ENCODE results near the gene UBE4B. TPM values are rescaled to one million over a fixed set of nuclear protein-coding genes. Genes with fewer than 3 reads are reported as not detected.

UBE4B gene
- total and polyA plus RNA-seq, 9 of the 15 experiments (the other 6 are each of a cell fraction or from before 2014, with no cell fraction given), result 11.7 to 73.7 (median 40.1) TPM

GRCh38 chr1:10209905-10210810 lies 177.4 kb downstream of the UBE4B start, which contains the start of gene KIF1B:
KIF1B (plus strand) TSS chr1:10210570; CDS start chr1:10232329, 21,759 bp downstream.
- H3K9me1 ChIP-seq (ENCODE audit: control insufficient read depth, insufficient read depth, low read length), result no peaks in the 10 kb centered on the region
- ChIA-PET POLR2A (interaction anchor here (0.6 to 3.1 kb wide), 12 partner anchors 9 to 506 kb away, joined by 3 to 19 read pairs (median 4); partner anchors contain the start of gene CENPS), CTCF (ENCODE audit: low intra/inter-chr PET ratio) (interaction anchor here (0.6 to 0.9 kb wide), 3 partner anchors 217 to 314 kb away, joined by 3 to 4 read pairs (median 3); no protein-coding TSS in a partner anchor)
- H3K79me2 ChIP-seq (ENCODE audit: control insufficient read depth, insufficient read depth, low read length), result peaks cover 30% of the 10 kb centered on the region
- no TSS peak for BruUV-seq (replicated peaks)
- intact Hi-C loops (cut with micrococcal nuclease) (loop anchor here (1.0 to 5.0 kb wide), 3 partner anchors 112 to 217 kb away; no protein-coding TSS in a partner anchor), in situ Hi-C loops (cut with MboI) (no loop called here)
- H3K36me3 ChIP-seq (ENCODE audit: control insufficient read depth, insufficient read depth, low read length), result no peaks in the 10 kb centered on the region
- peak within 1 kb of the TSS; percentile 98 for H2AFZ ChIP-seq (ENCODE audit: low read depth, low read length)
- peak within 1 kb of the TSS; percentile 99 for H3K4me2 ChIP-seq (ENCODE audit: insufficient read depth, low read length)
- no peaks in the 10 kb centered on the region; the same call in 1 of the 2 replicates for H4K20me1 ChIP-seq (replicated peaks; ENCODE audit: control insufficient read depth, insufficient read depth, low read length)
- under 1% methylated on average over 50 of the region's 107 CpGs for WGBS (ENCODE audit: insufficient coverage, low coverage, missing lambda C conversion rate)
- ATAC-seq (peak; percentile 99), DNase-seq (ENCODE audit: extremely low read depth in 1 of 4, low spot score in 3 of 4) (peak; percentile 99 to 100 (median 100)), FAIRE-seq (peak; percentile 56)
- peak within 1 kb of the TSS; percentile 73 for H3K27ac ChIP-seq (ENCODE audit: extremely low read depth, low read depth, low read length)
- H3K27me3 ChIP-seq (ENCODE audit: control insufficient read depth in 2 of 2, insufficient read depth in 2 of 2, low read length in 2 of 2), result peaks cover 0 to 17% of the 10 kb centered on the region in 2 experiments; a peak in 2 of 5 replicates
- H3K9ac ChIP-seq (ENCODE audit: insufficient read depth in 1 of 2, low read depth in 2 of 2, low read length in 2 of 2), result peak within 1 kb of the TSS; percentile 64 to 98
- no peaks in the 10 kb centered on the region for H3K9me3 ChIP-seq (replicated peaks; ENCODE audit: control insufficient read depth, insufficient read depth, low read depth, low read length)
- peaks cover 17 to 23% of the 10 kb centered on the region in 2 experiments for H3K4me1 ChIP-seq (replicated peaks in 1 of 2; ENCODE audit: control insufficient read depth in 2 of 2, insufficient read depth in 2 of 2, low read length in 2 of 2)
- H3K4me3 ChIP-seq, result peak within 1 kb of the TSS; percentile 70
- TF ChIP-seq BRD9 (IDR thresholded peaks at IDR 0.05; ENCODE audit: low read depth, partially characterized antibody) (no peak), ZNF695 (CRISPR knock-in tag; IDR thresholded peaks at IDR 0.05) (no peak), CREB5 (CRISPR knock-in tag; IDR thresholded peaks at IDR 0.05) (no peak), ZNF398 (CRISPR knock-in tag; IDR thresholded peaks at IDR 0.05) (no peak), HDAC3 (IDR thresholded peaks at IDR 0.05; ENCODE audit: borderline replicate concordance, partially characterized antibody) (no peak), ZNF324 (CRISPR knock-in tag; IDR thresholded peaks at IDR 0.05) (no peak), ZNF445 (CRISPR knock-in tag; IDR thresholded peaks at IDR 0.05; ENCODE audit: low read depth) (no peak), NCOA1 (IDR thresholded peaks at IDR 0.05; ENCODE audit: low read depth) (no peak), KLF13 (tag; IDR thresholded peaks at IDR 0.05; ENCODE audit: borderline replicate concordance, low read depth) (peak; percentile 61; the same call in 1 of the 2 replicates), SMAD3 (CRISPR knock-in tag; conservative IDR thresholded peaks at IDR 0.05) (peak; percentile 9; the same call in 1 of the 2 replicates), SAP30 (IDR thresholded peaks at IDR 0.05; ENCODE audit: borderline replicate concordance, insufficient read depth, low read depth, low read length, poor library complexity, severe bottlenecking) (peak; percentile 3), ZNF707 (CRISPR knock-in tag; conservative IDR thresholded peaks at IDR 0.05) (peak; percentile 74), KHSRP (IDR thresholded peaks at IDR 0.05) (no peak), SNAPC5 (CRISPR knock-in tag; IDR thresholded peaks at IDR 0.05) (no peak)

Data from K562 (cell line).